IPS-18c (cell line): ENCODE results near the gene DOK4.

Source experiments
- H3K4me3 ChIP-seq: 2 replicates; pipeline ENCODE4 v1.7.0; 2013; ENCODE audit warnings: low read depth, mild to moderate bottlenecking, low read length, moderate library complexity; ENCODE audit not compliant: insufficient read depth
- H3K9me3 ChIP-seq: one replicate; pipeline ENCODE4 v1.6.1; 2013; ENCODE audit warnings: mild to moderate bottlenecking, low read length, moderate library complexity; ENCODE audit not compliant: control insufficient read depth, insufficient read depth

Gene DOK4

DNA sequence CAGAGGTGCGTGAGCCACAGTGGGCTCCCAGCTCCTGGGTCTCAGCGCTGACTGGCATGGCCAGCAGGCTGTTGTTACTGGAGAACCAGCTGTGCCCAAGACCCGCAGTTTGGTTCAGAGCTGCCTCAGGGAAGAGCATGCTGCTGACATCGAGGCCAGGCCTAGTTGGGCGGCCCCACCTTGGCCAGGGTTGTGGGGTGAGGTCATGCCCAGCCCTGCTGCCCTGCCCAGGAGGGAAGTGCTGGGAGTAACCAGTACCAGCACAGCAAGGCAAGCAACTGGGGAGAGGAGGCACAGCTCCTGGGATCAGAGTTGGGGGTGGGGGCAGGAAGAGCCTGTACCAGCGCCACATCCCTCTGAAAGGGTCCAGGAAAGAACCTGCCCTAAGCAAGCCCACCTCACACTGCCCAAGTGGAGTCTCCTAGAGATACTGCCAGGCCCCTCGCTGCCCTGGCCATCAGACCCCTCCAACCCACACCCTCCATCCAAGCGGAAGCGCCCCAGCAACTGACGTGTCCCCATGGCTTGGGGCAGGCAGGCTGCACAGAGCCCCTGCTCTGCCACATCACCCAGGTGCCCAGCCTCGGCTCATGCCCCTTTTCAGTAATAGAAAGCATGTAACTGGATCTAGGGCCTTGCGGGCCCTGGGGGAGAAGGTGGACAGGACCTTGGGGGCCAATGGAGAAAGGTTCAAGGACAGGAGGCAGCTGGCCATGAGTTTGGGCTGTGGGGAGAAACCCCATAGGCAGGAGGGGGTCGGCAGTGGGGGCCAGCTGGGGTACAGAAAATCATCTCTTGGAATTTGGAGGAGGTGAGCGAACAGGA is 990 bp downstream of the DOK4 start:
- Histone ChIP-seq H3K9me3 (peaks cover 6% of the 10 kb centered on the region), H3K4me3 (peak overlapping the region; percentile 74)

DNA sequence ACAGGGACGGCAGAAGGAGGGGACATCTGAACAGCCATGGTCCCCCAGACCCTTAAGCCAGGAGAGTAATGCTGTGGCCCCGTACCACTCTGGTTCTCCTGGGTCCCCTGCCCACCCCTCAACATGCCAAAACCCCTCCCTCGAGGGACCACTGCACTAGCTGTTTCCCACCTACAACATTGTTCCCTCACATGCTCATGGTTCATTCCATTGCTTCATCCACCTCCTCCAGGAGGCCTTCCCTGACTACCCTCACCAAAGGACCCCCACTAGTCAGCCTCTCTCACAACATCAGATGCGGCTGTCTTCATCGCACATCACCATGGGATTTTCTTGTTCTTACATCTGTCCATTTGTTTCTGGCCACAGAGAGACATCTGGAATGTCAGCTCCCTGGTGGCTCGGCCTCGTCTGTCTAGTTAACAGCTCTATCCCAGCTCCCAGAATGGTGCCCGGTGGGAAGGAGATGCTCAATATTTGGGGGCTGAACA is 1.7 kb downstream of the DOK4 start:
- H3K4me3 ChIP-seq: no peak overlapping the region
- peaks cover 6% of the 10 kb centered on the region for H3K9me3 ChIP-seq

DNA sequence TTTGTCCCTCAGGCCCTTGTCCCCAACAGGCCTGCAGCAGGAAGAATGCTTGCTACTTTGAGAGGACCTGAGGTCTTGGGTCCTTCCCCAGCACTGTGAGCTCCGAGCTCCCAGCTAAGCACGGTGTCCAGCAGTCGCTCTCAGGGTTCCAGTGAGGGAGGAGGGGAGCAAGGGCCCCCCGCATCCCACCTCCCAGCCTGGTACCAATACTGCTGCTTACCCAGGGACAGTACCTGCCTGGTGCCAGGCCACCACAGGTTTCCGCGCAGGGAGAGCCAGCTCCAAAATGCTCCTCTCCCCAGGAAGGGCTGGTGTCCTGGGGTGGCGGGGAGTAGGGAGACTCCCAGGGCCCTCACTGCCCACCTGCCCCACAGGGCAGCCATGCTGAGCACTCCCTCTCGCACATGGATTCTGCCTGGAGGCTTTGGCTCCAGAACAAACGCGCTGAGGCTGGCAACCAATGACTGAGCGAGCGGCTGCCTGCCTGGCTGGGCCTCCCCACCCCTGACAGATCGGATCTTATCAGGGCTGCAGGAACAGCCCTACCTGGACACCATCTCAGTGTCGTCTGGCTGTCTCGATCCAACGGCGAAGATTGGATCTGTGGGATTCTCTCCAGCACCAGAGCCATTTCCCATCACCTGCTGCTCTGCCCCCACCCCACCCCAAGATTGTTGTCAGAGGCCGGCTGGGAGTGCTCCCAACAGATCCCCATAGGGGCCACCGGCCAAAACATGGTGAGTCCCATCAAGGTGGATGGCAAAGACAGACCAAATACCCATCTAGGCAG is 2.4 kb downstream of the DOK4 start:
- Histone ChIP-seq H3K9me3 (peaks cover 4% of the 10 kb centered on the region), H3K4me3 (no peak overlapping the region)

DNA sequence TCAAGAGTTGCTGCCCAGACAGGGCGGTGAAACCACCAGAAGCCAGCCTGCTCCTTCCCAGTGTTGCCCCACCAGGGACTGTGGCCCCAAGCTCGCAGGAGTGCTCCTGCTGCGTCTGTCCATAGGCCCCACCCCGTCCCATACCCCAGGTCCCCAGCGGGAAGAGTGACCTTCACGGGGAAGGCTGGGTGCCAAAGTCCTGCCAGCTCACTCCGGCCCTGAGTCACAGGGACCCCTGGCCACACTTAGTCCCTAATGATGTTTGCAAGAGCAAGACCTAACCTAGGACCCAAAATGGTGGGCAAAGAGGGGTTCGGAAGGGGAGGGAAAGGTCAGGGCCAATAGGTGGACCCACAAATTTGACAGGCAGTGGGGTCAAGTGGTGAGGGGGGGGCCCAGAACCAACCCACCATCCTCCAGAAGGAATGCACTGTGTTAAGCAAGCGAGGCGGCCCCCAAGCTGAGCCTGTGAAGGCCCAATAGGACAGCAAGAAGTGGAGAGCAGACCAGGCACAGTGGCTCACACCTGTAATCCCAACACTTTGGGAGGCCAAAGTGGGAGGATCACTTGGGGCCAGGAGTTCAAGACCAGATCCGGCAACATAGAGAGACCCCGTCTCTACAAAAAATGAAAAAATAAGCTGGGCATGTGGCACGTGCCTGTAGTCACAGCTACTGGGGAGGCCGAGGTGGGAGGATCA is 3.3 kb downstream of the DOK4 start:
- Histone ChIP-seq H3K9me3 (no peaks in the 10 kb centered on the region), H3K4me3 (no peak overlapping the region; the same call in 1 of the 2 replicates)

DNA sequence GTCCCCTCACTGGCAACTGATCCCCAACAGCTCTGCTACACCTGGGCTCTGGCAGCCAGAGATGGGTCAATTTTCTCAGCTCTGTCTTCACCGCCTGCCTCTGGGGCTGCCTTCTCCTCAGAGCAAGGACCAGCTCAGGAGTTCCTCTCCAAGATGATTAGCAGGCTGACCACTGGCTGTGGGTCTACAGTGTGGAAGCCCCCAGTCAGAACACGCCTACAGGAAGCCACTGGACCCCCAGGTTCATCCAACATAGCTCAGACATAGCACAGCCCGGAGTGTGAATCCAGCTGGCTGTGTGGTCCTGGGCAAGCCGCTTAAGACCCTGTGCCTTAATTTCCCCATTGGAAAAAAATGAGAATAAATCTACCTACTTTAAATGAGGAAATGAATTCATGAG is 4.9 kb downstream of the DOK4 start:
- H3K9me3 ChIP-seq: no peaks in the 10 kb centered on the region
- no peak overlapping the region for H3K4me3 ChIP-seq

DNA sequence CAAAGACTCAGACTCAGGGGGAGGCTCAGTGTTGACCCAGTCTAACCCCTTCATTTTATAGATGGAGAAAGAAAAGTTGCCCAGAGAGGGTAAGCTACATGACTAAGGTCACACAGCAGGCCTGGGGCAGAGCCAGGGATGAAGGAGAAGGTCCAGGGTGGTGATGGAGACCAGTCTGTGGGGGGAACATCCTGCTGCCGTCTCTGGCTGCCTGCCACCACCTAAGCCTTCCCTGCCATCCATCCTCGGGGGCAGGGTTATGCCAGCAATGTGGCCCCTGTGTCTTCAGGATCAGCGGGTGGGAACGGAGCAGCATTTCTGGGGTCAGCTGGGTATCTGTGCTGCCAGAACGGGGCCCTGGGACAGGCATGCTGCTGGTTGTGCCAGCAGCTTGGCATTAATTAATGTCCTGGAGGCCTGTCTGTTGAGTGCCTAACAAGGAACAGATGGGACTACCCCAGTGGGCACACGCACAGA is 5.5 kb downstream of the DOK4 start:
- H3K4me3 ChIP-seq: no peak overlapping the region

DNA sequence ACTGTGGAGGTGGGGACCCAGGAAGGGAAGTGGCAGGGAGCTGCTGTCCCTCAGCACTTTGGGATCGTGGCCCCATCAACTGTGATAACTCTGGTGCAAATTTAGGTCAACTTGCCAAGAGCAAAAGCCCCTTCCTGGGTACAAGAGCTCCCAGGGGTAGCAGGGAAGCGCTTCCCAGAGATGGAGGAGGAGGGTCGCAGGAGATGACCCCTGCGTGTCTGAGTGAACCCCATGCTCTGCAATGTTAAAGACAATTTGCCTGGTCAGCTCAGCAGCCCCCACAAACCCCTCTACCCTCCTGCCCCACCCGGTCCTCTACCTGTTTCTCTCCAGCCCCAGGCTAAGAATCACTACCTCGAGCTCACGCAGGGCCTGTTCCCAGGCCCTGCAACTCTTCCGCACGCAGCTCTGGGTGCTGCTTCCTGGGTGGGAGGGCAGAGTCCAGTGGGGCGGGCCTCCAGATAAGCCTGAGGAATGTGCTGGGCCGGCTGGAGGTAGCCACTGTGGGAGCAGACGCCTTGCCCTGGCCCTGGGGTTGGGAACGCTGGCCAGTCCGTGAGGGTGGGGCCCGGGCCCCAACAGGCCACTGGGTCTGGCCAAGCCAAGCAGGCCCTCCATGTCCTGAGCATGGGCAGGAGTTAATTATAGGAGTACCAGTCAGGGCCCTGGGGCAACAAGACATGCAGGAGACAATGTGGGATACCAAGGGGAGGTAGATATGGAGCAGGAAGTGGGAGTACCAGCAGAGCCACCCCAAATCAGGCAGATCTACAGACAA is 6.1 kb downstream of the DOK4 start:
- no peaks in the 10 kb centered on the region for H3K9me3 ChIP-seq
- peak overlapping the region; percentile 43; the same call in 1 of the 2 replicates for H3K4me3 ChIP-seq

More for the DNA sequence above, 5.5 kb downstream of the DOK4 start:
- no peaks in the 10 kb centered on the region for H3K9me3 ChIP-seq

DNA sequence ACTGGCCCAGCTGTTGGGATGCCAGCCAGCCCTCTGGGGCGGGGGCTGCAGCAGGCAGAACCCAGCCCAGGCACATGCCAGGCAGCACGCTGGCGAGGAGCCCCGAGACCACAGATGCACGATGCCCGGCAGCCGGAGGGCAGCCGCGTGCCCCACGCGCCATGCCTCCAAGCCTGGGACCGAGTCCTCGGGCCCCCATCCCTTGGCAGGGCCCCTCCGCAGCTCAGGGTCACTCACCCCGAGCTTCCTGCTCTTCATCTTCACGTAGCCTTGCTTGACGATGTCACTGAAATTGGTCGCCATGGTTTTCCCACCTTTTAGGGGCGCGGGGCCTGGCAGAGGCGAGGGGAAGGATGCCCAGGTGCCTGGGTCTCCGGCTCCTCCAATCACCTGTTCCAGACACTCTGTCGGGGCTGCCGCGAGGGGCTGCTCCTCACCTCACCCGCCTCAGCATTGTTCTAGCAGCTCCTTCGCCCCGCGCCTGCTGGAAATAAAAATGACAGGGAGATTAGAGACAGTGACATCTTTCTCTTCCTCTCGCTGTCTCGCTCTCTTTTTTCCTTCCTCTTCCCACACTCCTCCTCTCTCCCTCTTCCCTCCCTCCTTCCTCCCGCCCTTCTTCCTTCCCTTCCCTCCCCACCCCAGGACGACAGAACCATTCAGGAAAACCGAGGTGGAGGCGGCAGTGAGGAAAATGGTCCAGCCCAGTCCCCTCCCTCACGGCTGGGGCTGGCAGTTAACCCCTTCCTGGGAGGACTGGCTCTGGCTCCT is 6.9 kb downstream of the DOK4 start:
- Histone ChIP-seq H3K9me3 (no peaks in the 10 kb centered on the region), H3K4me3 (peak overlapping the region; percentile 43)

DNA sequence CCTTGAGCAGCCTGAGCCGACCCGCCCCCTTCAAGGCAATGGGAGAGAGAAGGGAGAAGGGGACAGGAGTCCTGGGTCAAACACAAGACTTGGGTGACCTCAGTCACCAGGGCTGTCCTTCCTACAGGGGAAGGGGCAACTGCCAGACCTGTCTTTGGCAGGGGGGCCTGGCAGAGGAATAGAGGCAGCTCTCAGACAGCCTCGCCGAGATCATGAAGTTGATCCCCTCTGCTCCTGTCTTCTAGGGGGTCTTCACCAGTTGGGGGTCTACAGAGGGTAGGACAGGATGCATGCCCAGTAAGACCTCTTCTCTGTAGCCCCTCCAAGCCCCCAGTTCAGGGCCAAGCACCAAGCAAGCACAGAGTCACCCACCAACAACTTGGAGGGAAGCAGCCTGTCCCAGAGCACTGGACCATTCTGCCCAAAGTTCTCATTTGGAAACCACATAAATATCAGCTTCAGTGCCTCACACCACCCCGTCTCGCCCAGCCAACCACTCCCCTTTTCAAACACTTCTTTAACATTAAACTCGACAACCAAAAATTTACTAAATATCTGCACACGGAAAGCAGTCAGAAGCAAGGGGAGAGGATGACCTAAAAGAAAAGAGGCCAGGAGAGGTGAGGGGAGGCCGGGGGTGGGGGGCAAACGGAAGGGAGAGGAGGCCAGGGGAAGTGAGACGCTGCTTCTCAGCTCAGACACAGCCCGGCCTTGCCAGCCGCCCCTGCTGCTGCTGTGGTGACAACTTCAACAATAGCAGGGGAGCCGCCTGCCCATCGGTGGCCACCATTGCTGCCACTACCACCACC is 7.7 kb downstream of the DOK4 start:
- Histone ChIP-seq H3K4me3 (peak overlapping the region; percentile 43; the same call in 1 of the 2 replicates), H3K9me3 (no peaks in the 10 kb centered on the region)

DNA sequence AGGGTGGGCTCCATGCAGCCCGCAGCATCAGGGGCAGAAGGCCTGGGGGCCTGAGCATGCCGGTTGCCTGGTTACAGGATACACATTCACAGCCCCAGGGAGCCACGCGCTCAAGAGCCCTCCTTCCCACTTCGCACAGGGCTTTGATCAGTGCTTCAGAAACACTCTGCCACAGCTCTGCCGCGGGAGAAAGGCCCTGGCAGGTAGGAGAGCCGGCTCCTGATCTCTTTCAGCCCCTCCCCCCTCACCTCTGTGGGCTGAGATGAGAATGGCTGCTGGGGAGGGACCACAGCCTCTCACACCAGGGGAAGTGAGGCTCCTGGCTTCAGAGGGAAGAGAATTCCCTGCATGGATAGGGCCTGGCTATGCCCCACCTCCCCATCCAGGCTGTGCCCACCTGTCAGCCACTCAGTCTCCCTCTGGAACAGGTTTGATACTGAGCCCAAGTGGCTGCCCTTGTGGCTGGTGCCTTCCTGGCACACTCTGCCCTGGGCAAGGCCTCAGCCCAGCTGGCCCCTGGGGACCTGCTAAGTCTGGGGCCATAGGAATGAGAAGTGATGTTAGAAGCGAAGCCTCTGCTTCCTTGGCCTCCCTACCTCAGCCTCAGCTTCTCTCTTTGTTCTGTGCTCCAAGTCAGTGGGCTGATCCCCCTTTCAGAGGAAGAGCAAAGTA is 8.6 kb downstream of the DOK4 start:
- Histone ChIP-seq H3K9me3 (no peaks in the 10 kb centered on the region), H3K4me3 (no peak overlapping the region)

DNA sequence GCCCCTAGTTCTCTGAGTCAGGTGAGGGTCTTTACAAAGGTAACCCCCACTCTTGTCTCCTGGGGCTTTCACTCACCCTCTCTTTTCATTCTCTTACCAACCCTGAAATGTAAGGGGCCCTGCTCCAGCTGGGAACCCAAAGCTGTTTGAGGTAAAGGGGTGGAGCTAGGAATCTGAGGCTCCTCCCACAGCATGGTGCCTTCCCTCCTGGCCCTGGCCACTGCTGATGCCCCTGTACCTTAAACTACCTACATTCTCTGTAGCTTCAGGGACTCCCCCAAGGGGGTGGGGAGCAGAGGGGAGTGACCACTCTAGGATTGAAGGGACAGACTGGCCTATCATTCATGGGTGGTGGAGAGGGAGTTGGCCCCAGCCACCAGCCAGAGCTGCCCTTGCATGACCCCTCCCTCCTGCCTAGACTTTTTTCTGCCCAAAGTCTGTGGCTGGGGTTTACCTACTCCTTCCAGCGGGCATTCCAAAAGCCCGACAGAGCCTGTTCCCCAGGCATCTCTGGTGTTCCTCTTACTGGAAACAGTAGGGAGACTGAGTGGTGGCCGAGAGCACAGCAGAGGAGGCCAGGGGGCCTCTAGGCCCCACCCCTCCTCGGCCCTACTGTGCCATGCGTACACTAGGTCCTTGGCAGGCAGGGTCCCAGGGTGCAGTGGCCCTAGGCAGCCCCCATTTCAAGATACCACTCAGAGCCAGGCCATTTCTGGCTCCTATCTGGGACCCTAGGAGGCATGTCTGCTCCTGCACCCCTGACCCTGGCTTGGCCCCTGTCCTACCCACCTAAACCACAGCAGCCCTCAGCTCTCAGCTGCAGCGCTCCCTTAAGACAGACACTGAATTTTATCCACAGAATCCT is 9.5 kb downstream of the DOK4 start:
- H3K9me3 ChIP-seq: no peaks in the 10 kb centered on the region
- peak overlapping the region; percentile 9; the same call in 1 of the 2 replicates for H3K4me3 ChIP-seq

DNA sequence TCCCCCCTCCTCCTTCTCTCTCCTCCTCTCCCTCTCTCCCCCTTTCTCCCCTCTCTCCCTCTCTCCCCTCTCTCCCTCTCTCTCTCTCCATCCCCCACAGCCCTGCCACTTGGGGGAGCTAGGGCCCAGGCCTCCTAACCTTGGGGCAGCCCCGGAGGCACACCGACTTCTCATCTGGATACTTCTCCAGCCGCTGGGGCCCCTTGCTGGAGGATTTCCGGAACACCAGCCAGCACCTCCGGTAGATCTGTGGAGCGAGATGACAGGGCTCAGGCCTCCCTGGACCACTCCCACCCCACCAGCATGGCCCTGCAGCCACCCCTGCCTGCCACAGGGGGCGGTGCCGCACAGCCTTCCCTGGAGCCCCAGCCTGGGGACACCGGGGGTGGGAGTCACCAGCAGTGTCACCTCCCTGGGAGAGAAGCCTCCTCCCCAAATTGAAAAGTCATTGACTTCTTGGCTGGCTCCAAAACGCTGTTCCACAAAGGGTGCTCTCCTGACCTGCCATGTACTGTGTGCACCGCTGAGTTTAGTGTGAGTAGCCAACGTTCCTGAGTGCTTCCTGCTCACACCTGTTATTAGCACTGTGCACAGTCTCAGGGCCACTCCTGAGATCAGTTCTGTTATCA is 10.5 kb downstream of the DOK4 start:
- H3K4me3 ChIP-seq: peak overlapping the region; percentile 15
- no peaks in the 10 kb centered on the region for H3K9me3 ChIP-seq

DNA sequence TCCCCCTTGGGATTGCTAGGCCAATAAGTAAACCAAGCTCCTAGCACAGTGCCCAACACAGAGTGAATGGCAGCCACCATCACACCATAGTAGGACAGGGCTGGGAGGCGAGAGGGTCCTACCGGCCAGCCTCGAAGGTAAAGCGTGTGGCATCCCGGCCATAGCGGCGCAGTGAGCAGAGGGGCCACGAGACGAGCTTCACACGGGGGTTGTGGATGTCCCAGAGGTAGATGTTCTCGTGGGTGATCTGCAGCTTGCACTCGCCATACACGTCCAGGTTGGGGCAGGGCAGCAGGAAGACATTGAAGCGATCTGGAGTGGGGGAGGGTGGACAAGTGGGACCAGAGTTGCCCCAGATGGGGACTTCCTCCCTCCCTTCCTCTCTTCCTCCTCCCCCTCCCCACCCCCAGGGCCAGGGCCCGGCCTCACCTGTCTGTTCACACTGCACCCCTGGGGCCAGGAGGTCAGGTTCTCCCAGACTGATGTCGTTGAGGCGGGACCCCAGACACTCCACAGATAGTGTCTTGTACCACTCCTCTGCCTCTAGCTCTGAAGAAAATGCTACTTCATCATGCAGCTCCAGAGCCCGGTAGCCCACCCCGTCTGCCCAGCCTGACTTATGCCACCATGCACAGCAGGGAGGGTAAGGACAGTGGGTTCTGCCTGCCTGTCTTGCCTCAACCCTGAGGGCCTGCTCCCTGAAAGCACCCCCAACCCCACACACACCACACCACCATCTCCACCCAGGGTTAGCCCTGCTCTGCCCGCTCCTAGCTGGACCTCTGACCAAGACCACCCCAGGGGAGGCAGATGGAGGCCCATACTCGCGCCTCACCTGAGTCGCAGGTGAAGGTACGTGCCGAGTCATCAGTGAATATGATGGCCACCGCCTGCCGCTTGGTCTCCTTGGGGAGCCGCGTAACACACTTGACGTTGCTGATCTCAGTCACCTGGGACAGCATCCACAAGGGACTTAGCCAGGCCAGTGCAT is 11.3 kb downstream of the DOK4 start:
- Histone ChIP-seq H3K4me3 (peak overlapping the region; percentile 20), H3K9me3 (no peaks in the 10 kb centered on the region)
